Esophagus (tissue), 2 donors: ENCODE data around the gene MUC5AC. TPM values are rescaled to one million over a fixed set of nuclear protein-coding genes. Genes with fewer than 3 reads are reported as not detected.

Source experiments
- H3K27ac ChIP-seq, 2 donors: one replicate each; pipeline ENCODE4 v1.5.1; 2013; ENCODE audit warnings: low read depth in 2 of 2, mild to moderate bottlenecking in 2 of 2, inconsistent platforms in 1 of 2, low read length in 1 of 2, moderate library complexity in 1 of 2
- H3K27me3 ChIP-seq, 2 donors: one replicate each; pipeline ENCODE4 v1.6.1; 2013; ENCODE audit warnings: low read length in 2 of 2, control low read depth in 1 of 2, mild to moderate bottlenecking in 1 of 2; ENCODE audit not compliant: insufficient read depth in 2 of 2, control insufficient read depth in 1 of 2
- H3K36me3 ChIP-seq, 2 donors: one replicate each; pipeline ENCODE4 v1.6.1; 2013; ENCODE audit warnings: low read length in 1 of 2; ENCODE audit not compliant: control insufficient read depth in 2 of 2, insufficient read depth in 2 of 2
- H3K4me1 ChIP-seq, 2 donors: one replicate each; pipeline ENCODE4 v1.6.1; 2013; ENCODE audit warnings: low read length in 1 of 2; ENCODE audit not compliant: control insufficient read depth in 2 of 2, insufficient read depth in 2 of 2
- H3K4me3 ChIP-seq, 2 donors: one replicate each; pipeline ENCODE4 v1.5.1; 2013; ENCODE audit warnings: low read length in 2 of 2, mild to moderate bottlenecking in 2 of 2, low read depth in 1 of 2, moderate library complexity in 1 of 2
- H3K9me3 ChIP-seq, 2 donors: one replicate each; pipeline ENCODE4 v1.6.1; 2013; ENCODE audit warnings: mild to moderate bottlenecking in 2 of 2, low read depth in 1 of 2, low read length in 1 of 2, moderate library complexity in 1 of 2; ENCODE audit not compliant: control insufficient read depth in 2 of 2, insufficient read depth in 1 of 2
- WGBS, 2 donors: extraction: QIAGEN DNeasy Blood & Tissue Kit; methylation state at CpG; one replicate each; pipeline ENCODE4 v1.1.7; 2013; 5-methylcytosine and 5-hydroxymethylcytosine counted together
- polyA plus RNA-seq, 2 donors: library from polyadenylated mRNA; stranded (reverse); fragments of 200-250 nt; gene quantifications; one replicate each; pipeline ENCODE4 v1.2.3, GENCODE V29; 2013
- donor health status: healthy with polysubstance abuse.
- donor health status: Bipolar disorder and iron deficiency.

The MUC5AC gene
- polyA plus RNA-seq, 2 donors = 0.01 to 0.08 TPM

GRCh38 chr11:1129611-1130160 lies 28.1 kb upstream of the MUC5AC start:
- WGBS, 2 donors = 61 to 71% methylated on average over 18 of the region's 18 CpGs
- H3K4me1 ChIP-seq = no peaks in the 10 kb centered on the region
- H3K27me3 ChIP-seq = no peaks in the 10 kb centered on the region
- H3K36me3 ChIP-seq = no peaks in the 10 kb centered on the region
- H3K9me3 ChIP-seq = peaks cover 4 to 6% of the 10 kb centered on the region in 2 donors
- H3K4me3 ChIP-seq = no peak overlapping the region
- H3K27ac ChIP-seq = no peak overlapping the region

- WGBS, 2 donors = 36 to 50% methylated on average over 15 of the region's 15 CpGs
- Histone ChIP-seq H3K4me1 (no peaks in the 10 kb centered on the region), H3K27ac (no peak overlapping the region), H3K4me3 (no peak overlapping the region), H3K9me3 (peaks cover 4 to 6% of the 10 kb centered on the region in 2 donors), H3K27me3 (no peaks in the 10 kb centered on the region), H3K36me3 (no peaks in the 10 kb centered on the region)
Observed at GRCh38 chr11:1130276-1131032, 27.3 kb upstream of the MUC5AC start.

- Histone ChIP-seq H3K27me3 (no peaks in the 10 kb centered on the region), H3K36me3 (no peaks in the 10 kb centered on the region), H3K27ac (no peak overlapping the region), H3K9me3 (peaks cover 4 to 6% of the 10 kb centered on the region in 2 donors), H3K4me3 (no peak overlapping the region), H3K4me1 (no peaks in the 10 kb centered on the region)
- 69 to 72% methylated on average over 21 to 29 of the region's 29 CpGs for WGBS, 2 donors
Observed at GRCh38 chr11:1131033-1131911, 26.5 kb upstream of the MUC5AC start.

- Histone ChIP-seq H3K9me3 (peaks cover 4 to 6% of the 10 kb centered on the region in 2 donors), H3K4me3 (no peak overlapping the region), H3K4me1 (no peaks in the 10 kb centered on the region), H3K36me3 (no peaks in the 10 kb centered on the region), H3K27me3 (no peaks in the 10 kb centered on the region), H3K27ac (no peak overlapping the region)
- WGBS, 2 donors = 69 to 78% methylated on average over 1 of the region's 1 CpG
Observed at GRCh38 chr11:1134848-1135445, 22.8 kb upstream of the MUC5AC start.

GRCh38 chr11:1138097-1138496 lies 19.7 kb upstream of the MUC5AC start:
- Histone ChIP-seq H3K27me3 (no peaks in the 10 kb centered on the region), H3K4me3 (no peak overlapping the region), H3K36me3 (no peaks in the 10 kb centered on the region), H3K9me3 (peaks cover 4 to 6% of the 10 kb centered on the region in 2 donors), H3K4me1 (no peaks in the 10 kb centered on the region), H3K27ac (no peak overlapping the region)
- 38 to 56% methylated on average over 8 of the region's 8 CpGs for WGBS, 2 donors

- no peaks in the 10 kb centered on the region for H3K27me3 ChIP-seq
- 44 to 50% methylated on average over 12 of the region's 12 CpGs for WGBS, 2 donors
- no peaks in the 10 kb centered on the region for H3K36me3 ChIP-seq
- H3K4me3 ChIP-seq = no peak overlapping the region
- no peaks in the 10 kb centered on the region for H3K4me1 ChIP-seq
- H3K9me3 ChIP-seq = no peaks in the 10 kb centered on the region
- H3K27ac ChIP-seq = no peak overlapping the region
Observed at GRCh38 chr11:1139441-1140083, 18.2 kb upstream of the MUC5AC start.

GRCh38 chr11:1140642-1141490 lies 16.9 kb upstream of the MUC5AC start:
- Histone ChIP-seq H3K4me1 (no peaks in the 10 kb centered on the region), H3K4me3 (no peak overlapping the region), H3K27me3 (no peaks in the 10 kb centered on the region), H3K27ac (no peak overlapping the region), H3K9me3 (no peaks in the 10 kb centered on the region), H3K36me3 (no peaks in the 10 kb centered on the region)
- 74 to 78% methylated on average over 18 of the region's 18 CpGs for WGBS, 2 donors

GRCh38 chr11:1146365-1146764 lies 11.4 kb upstream of the MUC5AC start:
- Histone ChIP-seq H3K4me1 (no peaks in the 10 kb centered on the region), H3K9me3 (peaks cover 0 to 5% of the 10 kb centered on the region in 2 donors), H3K4me3 (no peak overlapping the region), H3K36me3 (no peaks in the 10 kb centered on the region), H3K27ac (no peak overlapping the region), H3K27me3 (no peaks in the 10 kb centered on the region)
- 90 to 92% methylated on average over 15 to 21 of the region's 21 CpGs for WGBS, 2 donors
